ENCODE results near the gene DIAPH2.

DNA sequence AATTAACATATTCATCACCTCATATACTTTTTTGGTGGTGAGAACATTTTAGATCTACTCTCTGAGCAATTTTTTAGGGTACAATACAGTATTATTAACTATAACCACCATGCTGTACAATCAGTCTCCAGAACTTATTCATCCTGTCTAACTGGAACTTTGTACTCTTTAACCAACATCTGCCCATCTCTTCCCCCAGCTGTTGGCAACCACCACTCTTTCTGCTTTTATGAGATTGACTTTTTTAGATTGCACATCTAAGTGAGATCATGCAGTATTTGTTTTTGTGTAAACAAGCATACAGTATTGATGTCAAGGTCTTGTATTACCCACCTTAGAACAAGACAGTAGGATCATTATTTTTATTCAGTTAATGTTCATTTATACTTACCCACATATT lies 715.9 kb downstream of the DIAPH2 start:
- no peak for TF ChIP-seq POLR2A (IDR thresholded peaks at IDR 0.05)
- TF ChIP-seq, protein P1, sequence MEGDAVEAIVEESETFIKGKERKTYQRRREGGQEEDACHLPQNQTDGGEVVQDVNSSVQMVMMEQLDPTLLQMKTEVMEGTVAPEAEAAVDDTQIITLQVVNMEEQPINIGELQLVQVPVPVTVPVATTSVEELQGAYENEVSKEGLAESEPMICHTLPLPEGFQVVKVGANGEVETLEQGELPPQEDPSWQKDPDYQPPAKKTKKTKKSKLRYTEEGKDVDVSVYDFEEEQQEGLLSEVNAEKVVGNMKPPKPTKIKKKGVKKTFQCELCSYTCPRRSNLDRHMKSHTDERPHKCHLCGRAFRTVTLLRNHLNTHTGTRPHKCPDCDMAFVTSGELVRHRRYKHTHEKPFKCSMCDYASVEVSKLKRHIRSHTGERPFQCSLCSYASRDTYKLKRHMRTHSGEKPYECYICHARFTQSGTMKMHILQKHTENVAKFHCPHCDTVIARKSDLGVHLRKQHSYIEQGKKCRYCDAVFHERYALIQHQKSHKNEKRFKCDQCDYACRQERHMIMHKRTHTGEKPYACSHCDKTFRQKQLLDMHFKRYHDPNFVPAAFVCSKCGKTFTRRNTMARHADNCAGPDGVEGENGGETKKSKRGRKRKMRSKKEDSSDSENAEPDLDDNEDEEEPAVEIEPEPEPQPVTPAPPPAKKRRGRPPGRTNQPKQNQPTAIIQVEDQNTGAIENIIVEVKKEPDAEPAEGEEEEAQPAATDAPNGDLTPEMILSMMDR (IDR thresholded peaks at IDR 0.05), result no peak
